Thyroid gland (tissue), 4 donors: ENCODE measurements around the gene UGGT1. TPM values are rescaled to one million over a fixed set of nuclear protein-coding genes. Genes with fewer than 3 reads are reported as not detected.

ENCODE experiments used
- DNase-seq, 2 donors: peaks; one replicate each; pipeline ENCODE4 v3.0.0-alpha.2; 2019
- H3K27ac ChIP-seq, 3 donors: fragments of 200-600 bp; sonication (generic); 1 replicate in 2 of 3; 2 replicates in 1 of 3; pipeline ENCODE4 v1.5.1; 2016 to 2019; ENCODE audit warnings: mild to moderate bottlenecking in 1 of 3, moderate library complexity in 1 of 3
- H3K27me3 ChIP-seq: fragments of 200-600 bp; sonication (generic); one replicate; pipeline ENCODE4 v1.5.1; 2019
- H3K36me3 ChIP-seq, 2 donors: fragments of 200-600 bp; sonication (generic); one replicate each; pipeline ENCODE4 v1.5.1; 2016 to 2019
- H3K4me1 ChIP-seq, 2 donors: fragments of 200-600 bp; sonication (generic); one replicate each; pipeline ENCODE4 v1.5.1; 2017 to 2019
- H3K4me3 ChIP-seq, 3 donors: fragments of 200-600 bp; sonication (generic); replicated peaks in 1 of 3; 1 replicate in 2 of 3; 2 replicates in 1 of 3; pipeline ENCODE4 v1.5.1; 2016; ENCODE audit warnings: mild to moderate bottlenecking in 1 of 3
- H3K9me3 ChIP-seq: fragments of 200-600 bp; sonication (generic); one replicate; pipeline ENCODE4 v1.5.1; 2017
- CTCF ChIP-seq, 6 experiments: fragments of 200-600 bp in 3 of 6; fragments of 450-650 bp in 3 of 6; sonication (generic) in 3 of 6; IDR thresholded peaks; one replicate each; pipeline ENCODE4 v1.5.1; 2016 to 2019; ENCODE audit warnings: antibody characterized with exemption in 6 of 6, mild to moderate bottlenecking in 2 of 6, inconsistent platforms in 1 of 6, moderate library complexity in 1 of 6
- POLR2A ChIP-seq, 2 donors: fragments of 450-650 bp; IDR thresholded peaks; one replicate each; pipeline ENCODE4 v1.6.1; 2017; ENCODE audit warnings: antibody characterized with exemption in 2 of 2, mild to moderate bottlenecking in 2 of 2, moderate library complexity in 1 of 2
- WGBS, 2 donors: methylation state at CpG; one replicate each; pipeline ENCODE4 v1.1.5; 2017; 5-methylcytosine and 5-hydroxymethylcytosine counted together
- intact Hi-C: fragments of 100-400 bp; cut with DNase I; formaldehyde crosslinking; loops from one replicate; pipeline ENCODE4 v1.15.1; 2023
- total RNA-seq, 4 donors: library from RNA; depleted of rRNA; stranded (reverse); fragments of >200 nt; gene quantifications; one replicate each; pipeline ENCODE4 v1.2.3, GENCODE V29; 2016

UGGT1 gene
- total RNA-seq, 4 donors from 2014 or later, result 53.1 to 90.7 (median 71.4) TPM

GRCh38 chr2:128233790-128234395, 142.9 kb downstream of the UGGT1 start:
- Histone ChIP-seq H3K9me3 (no peaks in the 10 kb centered on the region), H3K4me1 (peaks cover 0 to 9% of the 10 kb centered on the region in 2 donors), H3K36me3 (no peaks in the 10 kb centered on the region), H3K27me3 (no peaks in the 10 kb centered on the region), H3K27ac (no peak overlapping the region), H3K4me3 (no peak overlapping the region)
- WGBS, 2 donors, result 48 to 60% methylated on average over 10 to 11 of the region's 11 CpGs
- TF ChIP-seq POLR2A (IDR thresholded peaks at IDR 0.05) (no peak), CTCF (IDR thresholded peaks at IDR 0.05) (no peak)
- DNase-seq, result no peak
- intact Hi-C loops, result no loop called here

GRCh38 chr2:128234613-128235012, 143.6 kb downstream of the UGGT1 start:
- Histone ChIP-seq H3K27me3 (no peaks in the 10 kb centered on the region), H3K4me3 (no peak overlapping the region), H3K27ac (no peak overlapping the region), H3K9me3 (no peaks in the 10 kb centered on the region), H3K4me1 (peaks cover 0 to 9% of the 10 kb centered on the region in 2 donors), H3K36me3 (no peaks in the 10 kb centered on the region)
- 81 to 85% methylated on average over 5 of the region's 5 CpGs for WGBS, 2 donors
- DNase-seq, result no peak
- intact Hi-C loops, result no loop called here
- TF ChIP-seq CTCF (IDR thresholded peaks at IDR 0.05) (no peak), POLR2A (IDR thresholded peaks at IDR 0.05) (no peak)

DNA sequence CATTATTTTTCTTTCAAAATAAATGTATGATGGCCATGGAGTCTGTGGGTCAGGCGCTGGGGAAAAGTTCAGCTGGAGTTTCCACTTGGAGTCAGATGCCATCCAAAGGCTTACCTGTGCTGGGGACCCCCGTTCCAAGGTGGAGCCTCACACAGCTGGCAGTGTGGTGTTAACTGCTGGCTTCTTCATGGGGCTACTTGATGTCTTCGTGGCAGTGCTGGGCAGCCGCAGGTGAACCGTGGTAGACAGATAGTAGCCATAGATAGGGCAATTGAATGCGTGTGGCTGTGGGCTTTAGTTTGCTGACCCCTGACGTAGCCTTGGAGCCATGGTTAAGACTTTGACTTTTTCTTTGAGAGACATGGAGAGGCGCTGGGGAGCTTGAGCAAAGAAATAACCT, 144.6 kb downstream of the UGGT1 start:
- Histone ChIP-seq H3K4me1 (peaks cover 0 to 9% of the 10 kb centered on the region in 2 donors), H3K9me3 (no peaks in the 10 kb centered on the region), H3K27me3 (no peaks in the 10 kb centered on the region), H3K4me3 (no peak overlapping the region), H3K27ac (no peak overlapping the region), H3K36me3 (no peaks in the 10 kb centered on the region)
- intact Hi-C loops, result no loop called here
- WGBS, 2 donors, result 88 to 90% methylated on average over 8 of the region's 8 CpGs
- no peak for TF ChIP-seq CTCF (IDR thresholded peaks at IDR 0.05)
- no peak for TF ChIP-seq POLR2A (IDR thresholded peaks at IDR 0.05)
- no peak for DNase-seq

GRCh38 chr2:128236491-128237035, 145.6 kb downstream of the UGGT1 start:
- intact Hi-C loops, result no loop called here
- no peaks in the 10 kb centered on the region for H3K36me3 ChIP-seq
- peaks cover 0 to 9% of the 10 kb centered on the region in 2 donors for H3K4me1 ChIP-seq
- H3K4me3 ChIP-seq, result no peak overlapping the region
- no peaks in the 10 kb centered on the region for H3K27me3 ChIP-seq
- no peak for DNase-seq
- H3K27ac ChIP-seq, result no peak overlapping the region
- TF ChIP-seq POLR2A (IDR thresholded peaks at IDR 0.05), result no peak
- no peaks in the 10 kb centered on the region for H3K9me3 ChIP-seq
- 90 to 94% methylated on average over 7 to 8 of the region's 8 CpGs for WGBS, 2 donors

- H3K9me3 ChIP-seq, result no peaks in the 10 kb centered on the region
- H3K4me3 ChIP-seq, result no peak overlapping the region
- no peak for TF ChIP-seq CTCF (IDR thresholded peaks at IDR 0.05)
- TF ChIP-seq POLR2A (IDR thresholded peaks at IDR 0.05), result no peak
- peaks cover 0 to 9% of the 10 kb centered on the region in 2 donors for H3K4me1 ChIP-seq
- 80 to 85% methylated on average over 2 of the region's 2 CpGs for WGBS, 2 donors
- intact Hi-C loops, result no loop called here
- no peaks in the 10 kb centered on the region for H3K27me3 ChIP-seq
- H3K27ac ChIP-seq, result no peak overlapping the region
- no peak for DNase-seq
- H3K36me3 ChIP-seq, result no peaks in the 10 kb centered on the region
Measured at GRCh38 chr2:128237081-128237534, 146.1 kb downstream of the UGGT1 start.
